ENCODE measurements around the gene PPP1R13B.

GRCh38 chr14:103735815-103736545 lies 111.4 kb downstream of the PPP1R13B start:
- TF ChIP-seq CTCF (IDR thresholded peaks at IDR 0.05), result no peak
- TF ChIP-seq EZH2 (IDR thresholded peaks at IDR 0.05), result no peak
- TF ChIP-seq EZH2phosphoT487 (IDR thresholded peaks at IDR 0.05), result no peak
